Measurements from ENCODE around the gene SRSF2.

- no peak for TF ChIP-seq CTCF (IDR thresholded peaks at IDR 0.05)
- TF ChIP-seq EZH2 (IDR thresholded peaks at IDR 0.05): no peak
Measured at GRCh38 chr17:76721463-76721862, 15.7 kb downstream of the SRSF2 start.
